HepG2 (cell line): Measurements from ENCODE around the gene NEU1. TPM values are rescaled to one million over a fixed set of nuclear protein-coding genes. Genes with fewer than 3 reads are reported as not detected.

Experiments used
- ATM ChIP-seq: fragments of 450-650 bp; IDR thresholded peaks from 2 replicates; pipeline ENCODE4 v1.7.1; 2017; ENCODE audit warnings: mild to moderate bottlenecking, borderline replicate concordance
- DNMT1 ChIP-seq: sonication (generic); formaldehyde crosslinking; IDR thresholded peaks from 2 replicates; pipeline ENCODE4 v1.5.1; 2020; ENCODE audit warnings: mild to moderate bottlenecking, missing genetic modification reagents
- HMG20A ChIP-seq: IDR thresholded peaks from 2 replicates; pipeline ENCODE4 v1.6.1; 2016; ENCODE audit warnings: borderline replicate concordance
- HNRNPL ChIP-seq: fragments of 200-400 bp; formaldehyde crosslinking; IDR thresholded peaks from 2 replicates; pipeline ENCODE4 v1.6.1; 2017; ENCODE audit warnings: mild to moderate bottlenecking, low read depth, low read length
- JUND ChIP-seq: sonication (generic); formaldehyde crosslinking; IDR thresholded peaks from 2 replicates; pipeline ENCODE4 v1.8.0; 2022; ENCODE audit warnings: mild to moderate bottlenecking, missing genetic modification reagents
- PCBP1 ChIP-seq: fragments of 200-400 bp; formaldehyde crosslinking; IDR thresholded peaks from 2 replicates; pipeline ENCODE4 v1.6.1; 2017; ENCODE audit warnings: mild to moderate bottlenecking, low read depth, low read length, borderline replicate concordance
- PCBP2 ChIP-seq: fragments of 200-400 bp; formaldehyde crosslinking; optimal IDR thresholded peaks from 2 replicates; pipeline ENCODE3; 2018; ENCODE audit warnings: low read length, low read depth; ENCODE audit not compliant: poor library complexity, severe bottlenecking
- REXO4 ChIP-seq: sonication (generic); formaldehyde crosslinking; IDR thresholded peaks from 2 replicates; pipeline ENCODE4 v1.8.0; 2022; ENCODE audit warnings: missing genetic modification reagents, mild to moderate bottlenecking, borderline replicate concordance
- SRSF4 ChIP-seq: fragments of 200-400 bp; formaldehyde crosslinking; IDR thresholded peaks from one replicate; pipeline ENCODE4 v1.6.1; 2018; ENCODE audit warnings: mild to moderate bottlenecking, low read depth, low read length, moderate library complexity; ENCODE audit not compliant: poor library complexity, severe bottlenecking
- TBL1XR1 ChIP-seq: fragments of 150-350 bp; IDR thresholded peaks from 2 replicates; pipeline ENCODE4 v1.6.1; 2014; ENCODE audit warnings: borderline replicate concordance, low read length; ENCODE audit not compliant: partially characterized antibody
- TEAD2 ChIP-seq: sonication (generic); formaldehyde crosslinking; IDR thresholded peaks from 2 replicates; pipeline ENCODE4 v1.9.0; 2021; ENCODE audit warnings: missing genetic modification reagents
- YEATS4 ChIP-seq: sonication (generic); formaldehyde crosslinking; IDR thresholded peaks from 2 replicates; pipeline ENCODE4 v1.4.0; 2020; ENCODE audit warnings: missing genetic modification reagents, borderline replicate concordance
- ZBTB2 ChIP-seq: sonication (generic); formaldehyde crosslinking; IDR thresholded peaks from 2 replicates; pipeline ENCODE4 v1.8.0; 2022; ENCODE audit warnings: low read depth, missing genetic modification reagents
- ZNF17 ChIP-seq: sonication (generic); formaldehyde crosslinking; IDR thresholded peaks from 2 replicates; pipeline ENCODE4 v1.5.0; 2020; ENCODE audit warnings: mild to moderate bottlenecking, missing genetic modification reagents
- ZNF225 ChIP-seq: sonication (generic); formaldehyde crosslinking; IDR thresholded peaks from 2 replicates; pipeline ENCODE4 v1.4.0; 2020; ENCODE audit warnings: mild to moderate bottlenecking, missing genetic modification reagents
- ZNF530 ChIP-seq: sonication (generic); formaldehyde crosslinking; IDR thresholded peaks from 2 replicates; pipeline ENCODE4 v1.5.0; 2020; ENCODE audit warnings: low read depth, mild to moderate bottlenecking, missing genetic modification reagents
- ZNF800 ChIP-seq: sonication (generic); formaldehyde crosslinking; IDR thresholded peaks from 2 replicates; pipeline ENCODE4 v1.4.0; 2020; ENCODE audit warnings: missing genetic modification reagents
- ZNF816 ChIP-seq: sonication (generic); formaldehyde crosslinking; IDR thresholded peaks from 2 replicates; pipeline ENCODE4 v1.8.0; 2022; ENCODE audit warnings: missing genetic modification reagents, mild to moderate bottlenecking, borderline replicate concordance
- ZNF891 ChIP-seq: sonication (generic); formaldehyde crosslinking; IDR thresholded peaks from 2 replicates; pipeline ENCODE4 v1.5.0; 2020; ENCODE audit warnings: mild to moderate bottlenecking, missing genetic modification reagents
- polyA plus RNA-seq, 8 experiments: library from polyadenylated mRNA; depleted of rRNA in 3 of 8; stranded (reverse) in 7 of 8; unstranded in 1 of 8; fragments of >200 nt; fragmentation: Illumina TruSeq in 4 of 8; extraction: Trizol in 4 of 8; gene quantifications; 2 replicates each; pipeline versions ENCODE4 v1.2.1 to v1.2.3, GENCODE V29; 2011 to 2016; ENCODE audit warnings: low read depth in 4 of 8, missing spikeins in 1 of 8, mixed read lengths in 1 of 8; ENCODE audit not compliant: insufficient read depth in 1 of 8
- total RNA-seq, 5 experiments: library from RNA; depleted of rRNA; stranded (reverse); fragments of >200 nt; fragmentation: Illumina TruSeq; extraction: Trizol; gene quantifications; 2 replicates each; pipeline ENCODE4 v1.2.3, GENCODE V29; 2016; ENCODE audit warnings: low read depth in 1 of 5
- TF ChIP-seq, protein P1 (sequence below): sonication (generic); formaldehyde crosslinking; IDR thresholded peaks from 2 replicates; pipeline ENCODE4 v1.5.0; 2020; ENCODE audit warnings: missing genetic modification reagents
- TF ChIP-seq, protein P2 (sequence below): sonication (generic); formaldehyde crosslinking; IDR thresholded peaks from 2 replicates; pipeline ENCODE4 v1.8.1; 2022; ENCODE audit warnings: low read depth, mild to moderate bottlenecking, missing genetic modification reagents

The NEU1 gene
- total and polyA plus RNA-seq, 2 of the 13 experiments (the other 11 are each of a cell fraction or from before 2014, with no cell fraction given) = 215 to 297 TPM

GRCh38 chr6:31901953-31902643, 39.5 kb upstream of the NEU1 start, which contains the start of gene ZBTB12 (continued):
- no peak for TF ChIP-seq ZNF530 (CRISPR knock-in tag)
- TF ChIP-seq, protein P1, sequence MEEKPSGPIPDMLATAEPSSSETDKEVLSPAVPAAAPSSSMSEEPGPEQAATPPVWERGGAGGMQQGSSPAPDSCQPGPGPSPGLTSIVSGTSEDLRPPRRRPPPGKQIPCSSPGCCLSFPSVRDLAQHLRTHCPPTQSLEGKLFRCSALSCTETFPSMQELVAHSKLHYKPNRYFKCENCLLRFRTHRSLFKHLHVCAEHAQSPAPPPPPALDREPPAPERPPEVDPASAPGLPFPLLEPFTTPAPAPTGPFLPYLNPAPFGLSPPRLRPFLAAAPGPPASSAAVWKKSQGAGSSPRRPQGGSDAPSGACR (CRISPR knock-in tag) = no peak
- TF ChIP-seq DNMT1 (CRISPR knock-in tag) = peak; percentile 91
- TF ChIP-seq ZNF800 (CRISPR knock-in tag) = no peak
- no peak for TF ChIP-seq ZNF816 (CRISPR knock-in tag)
- 0 out of 2 replicates have a peak, but pooled peaks have one; percentile 85 for TF ChIP-seq PCBP1
- TF ChIP-seq REXO4 (CRISPR knock-in tag) = peak; percentile 60; the same call in 1 of the 2 replicates
- no peak for TF ChIP-seq TEAD2
- no peak for TF ChIP-seq YEATS4 (CRISPR knock-in tag)
- TF ChIP-seq PCBP2 = no peak
- no peak for TF ChIP-seq SRSF4
- TF ChIP-seq, protein P2, sequence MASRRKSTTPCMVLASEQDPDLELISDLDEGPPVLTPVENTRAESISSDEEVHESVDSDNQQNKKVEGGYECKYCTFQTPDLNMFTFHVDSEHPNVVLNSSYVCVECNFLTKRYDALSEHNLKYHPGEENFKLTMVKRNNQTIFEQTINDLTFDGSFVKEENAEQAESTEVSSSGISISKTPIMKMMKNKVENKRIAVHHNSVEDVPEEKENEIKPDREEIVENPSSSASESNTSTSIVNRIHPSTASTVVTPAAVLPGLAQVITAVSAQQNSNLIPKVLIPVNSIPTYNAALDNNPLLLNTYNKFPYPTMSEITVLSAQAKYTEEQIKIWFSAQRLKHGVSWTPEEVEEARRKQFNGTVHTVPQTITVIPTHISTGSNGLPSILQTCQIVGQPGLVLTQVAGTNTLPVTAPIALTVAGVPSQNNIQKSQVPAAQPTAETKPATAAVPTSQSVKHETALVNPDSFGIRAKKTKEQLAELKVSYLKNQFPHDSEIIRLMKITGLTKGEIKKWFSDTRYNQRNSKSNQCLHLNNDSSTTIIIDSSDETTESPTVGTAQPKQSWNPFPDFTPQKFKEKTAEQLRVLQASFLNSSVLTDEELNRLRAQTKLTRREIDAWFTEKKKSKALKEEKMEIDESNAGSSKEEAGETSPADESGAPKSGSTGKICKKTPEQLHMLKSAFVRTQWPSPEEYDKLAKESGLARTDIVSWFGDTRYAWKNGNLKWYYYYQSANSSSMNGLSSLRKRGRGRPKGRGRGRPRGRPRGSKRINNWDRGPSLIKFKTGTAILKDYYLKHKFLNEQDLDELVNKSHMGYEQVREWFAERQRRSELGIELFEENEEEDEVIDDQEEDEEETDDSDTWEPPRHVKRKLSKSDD (CRISPR knock-in tag) = 0 out of 2 replicates have a peak, but pooled peaks have one; percentile 51
- TF ChIP-seq TBL1XR1 = no peak
- TF ChIP-seq ZNF17 (CRISPR knock-in tag) = no peak
- no peak for TF ChIP-seq HMG20A
- 0 out of 2 replicates have a peak, but pooled peaks have one; percentile 32 for TF ChIP-seq ZNF225 (CRISPR knock-in tag)
- no peak for TF ChIP-seq JUND (CRISPR knock-in tag)
- TF ChIP-seq ATM = no peak
- no peak for TF ChIP-seq ZNF891
- peak; percentile 45; the same call in 1 of the 2 replicates for TF ChIP-seq ZBTB2 (CRISPR knock-in tag)
- TF ChIP-seq HNRNPL = peak; percentile 79
